NT2/D1 (cell line): ENCODE data around the gene DHX16.

ENCODE experiments used
- DNase-seq: peaks from one replicate; pipeline ENCODE4 v3.0.0-alpha.2; 2011; ENCODE audit warnings: low read depth, low spot score
- H3K27me3 ChIP-seq: 2 replicates; pipeline ENCODE4 v1.6.0; 2011; ENCODE audit warnings: mild to moderate bottlenecking; ENCODE audit not compliant: insufficient read length, insufficient read depth
- H3K36me3 ChIP-seq: 2 replicates; pipeline ENCODE4 v1.6.1; 2011; ENCODE audit warnings: mild to moderate bottlenecking, low read length, mixed read lengths; ENCODE audit not compliant: insufficient read depth, insufficient read length
- H3K4me1 ChIP-seq: 2 replicates; pipeline ENCODE4 v1.5.1; 2011; ENCODE audit not compliant: insufficient read depth, insufficient read length
- H3K4me3 ChIP-seq: 2 replicates; pipeline ENCODE4 v1.5.1; 2011; ENCODE audit warnings: low read depth; ENCODE audit not compliant: insufficient read length
- H3K9ac ChIP-seq: 2 replicates; pipeline ENCODE4 v1.6.0; 2011; ENCODE audit warnings: low read depth; ENCODE audit not compliant: insufficient read length
- H3K9me3 ChIP-seq: 2 replicates; pipeline ENCODE4 v1.5.1; 2011; ENCODE audit warnings: mild to moderate bottlenecking, low read length; ENCODE audit not compliant: insufficient read depth
- SUZ12 ChIP-seq: IDR thresholded peaks from 2 replicates; pipeline ENCODE4 v1.6.1; 2011; ENCODE audit not compliant: insufficient read length, insufficient read depth; ENCODE audit errors: extremely low read depth
- YY1 ChIP-seq: IDR thresholded peaks from 2 replicates; pipeline ENCODE4 v1.6.1; 2011; ENCODE audit not compliant: insufficient read length, insufficient read depth
- ZNF274 ChIP-seq: IDR thresholded peaks from 2 replicates; pipeline ENCODE4 v1.6.1; 2011; ENCODE audit warnings: mild to moderate bottlenecking, low read depth, low read length

DHX16 gene

GRCh38 chr6:30612213-30612612, 60.6 kb downstream of the DHX16 start:
- Histone ChIP-seq H3K4me3 (no peak overlapping the region), H3K27me3 (no peaks in the 10 kb centered on the region), H3K9me3 (no peaks in the 10 kb centered on the region), H3K9ac (no peak overlapping the region), H3K36me3 (peaks cover 84% of the 10 kb centered on the region), H3K4me1 (no peaks in the 10 kb centered on the region)
- TF ChIP-seq ZNF274 (no peak), SUZ12 (no peak), YY1 (no peak)
- no peak for DNase-seq

GRCh38 chr6:30611856-30612194, 61.0 kb downstream of the DHX16 start:
- H3K9me3 ChIP-seq, result no peaks in the 10 kb centered on the region
- TF ChIP-seq SUZ12, result no peak
- TF ChIP-seq YY1, result no peak
- TF ChIP-seq ZNF274, result no peak
- peaks cover 86% of the 10 kb centered on the region for H3K36me3 ChIP-seq
- no peak for DNase-seq
- no peaks in the 10 kb centered on the region for H3K4me1 ChIP-seq
- no peak overlapping the region for H3K4me3 ChIP-seq
- no peaks in the 10 kb centered on the region for H3K27me3 ChIP-seq
- H3K9ac ChIP-seq, result no peak overlapping the region

- peaks cover 86% of the 10 kb centered on the region for H3K36me3 ChIP-seq
- no peak overlapping the region for H3K9ac ChIP-seq
- no peak for TF ChIP-seq SUZ12
- no peak for TF ChIP-seq ZNF274
- no peak for TF ChIP-seq YY1
- H3K9me3 ChIP-seq, result no peaks in the 10 kb centered on the region
- no peaks in the 10 kb centered on the region for H3K4me1 ChIP-seq
- H3K27me3 ChIP-seq, result no peaks in the 10 kb centered on the region
- no peak for DNase-seq
- H3K4me3 ChIP-seq, result no peak overlapping the region
These were observed 61.5 kb downstream of the DHX16 start for GRCh38 chr6:30611150-30611855.

- Histone ChIP-seq H3K4me3 (no peak overlapping the region), H3K9me3 (no peaks in the 10 kb centered on the region), H3K27me3 (no peaks in the 10 kb centered on the region), H3K4me1 (no peaks in the 10 kb centered on the region), H3K36me3 (peaks cover 90% of the 10 kb centered on the region), H3K9ac (no peak overlapping the region)
- no peak for DNase-seq
- TF ChIP-seq SUZ12 (no peak), YY1 (no peak), ZNF274 (no peak)
These were observed 62.7 kb downstream of the DHX16 start for GRCh38 chr6:30610065-30610464.

- Histone ChIP-seq H3K9ac (no peak overlapping the region), H3K27me3 (no peaks in the 10 kb centered on the region), H3K4me1 (no peaks in the 10 kb centered on the region), H3K4me3 (no peak overlapping the region), H3K36me3 (peaks cover 88% of the 10 kb centered on the region), H3K9me3 (no peaks in the 10 kb centered on the region)
- no peak for DNase-seq
- TF ChIP-seq YY1 (no peak), ZNF274 (no peak), SUZ12 (no peak)
These were observed 68.8 kb downstream of the DHX16 start for GRCh38 chr6:30603961-30604360.
